ENCODE measurements around the gene CPT1B. TPM values are rescaled to one million over a fixed set of nuclear protein-coding genes. Genes with fewer than 3 reads are reported as not detected.
A peak's percentile ranks its signal among the peaks of the same experiment; 100 is the strongest.

Gene CPT1B
- total RNA-seq, 1 donor from 2014 or later: 3.4 TPM

GRCh38 chr22:50597097-50597496, 18.9 kb upstream of the CPT1B start:
- no peak for FAIRE-seq

GRCh38 chr22:50595189-50595588, 17.0 kb upstream of the CPT1B start:
- no peak overlapping the region for H3K4me3 ChIP-seq (ENCODE audit: low read depth, low read length)
- FAIRE-seq (peak; percentile 66), DNase-seq (ENCODE audit: low read depth) (no peak)
- H3K27me3 ChIP-seq (ENCODE audit: control insufficient read depth, insufficient read depth, low read length): peaks cover 1% of the 10 kb centered on the region
- H3K36me3 ChIP-seq (ENCODE audit: control insufficient read depth, insufficient read depth, low read length): no peaks in the 10 kb centered on the region
- TF ChIP-seq CTCF (IDR thresholded peaks at IDR 0.05; ENCODE audit: insufficient read depth, low read length, severe bottlenecking): no peak

More at GRCh38 chr22:50597097-50597496, 18.9 kb upstream of the CPT1B start:
- TF ChIP-seq CTCF (IDR thresholded peaks at IDR 0.05; ENCODE audit: insufficient read depth, low read length, severe bottlenecking): no peak
- Histone ChIP-seq H3K4me3 (ENCODE audit: low read depth, low read length) (no peak overlapping the region), H3K27me3 (ENCODE audit: control insufficient read depth, insufficient read depth, low read length) (peaks cover 7% of the 10 kb centered on the region), H3K36me3 (ENCODE audit: control insufficient read depth, insufficient read depth, low read length) (no peaks in the 10 kb centered on the region)
- DNase-seq (ENCODE audit: low read depth): no peak

GRCh38 chr22:50587407-50587806, 9.2 kb upstream of the CPT1B start:
- TF ChIP-seq CTCF (IDR thresholded peaks at IDR 0.05; ENCODE audit: insufficient read depth, low read length, severe bottlenecking): no peak
- DNase-seq (ENCODE audit: low read depth) (no peak), FAIRE-seq (peak; percentile 66)
- Histone ChIP-seq H3K27me3 (ENCODE audit: control insufficient read depth, insufficient read depth, low read length) (no peaks in the 10 kb centered on the region), H3K4me3 (ENCODE audit: low read depth, low read length) (no peak overlapping the region), H3K36me3 (ENCODE audit: control insufficient read depth, insufficient read depth, low read length) (peaks cover 2% of the 10 kb centered on the region)

- TF ChIP-seq CTCF (IDR thresholded peaks at IDR 0.05; ENCODE audit: insufficient read depth, low read length, severe bottlenecking): no peak
- no peaks in the 10 kb centered on the region for H3K27me3 ChIP-seq (ENCODE audit: control insufficient read depth, insufficient read depth, low read length)
- H3K4me3 ChIP-seq (ENCODE audit: low read depth, low read length): no peak overlapping the region
- DNase-seq (ENCODE audit: low read depth): no peak
- peaks cover 3% of the 10 kb centered on the region for H3K36me3 ChIP-seq (ENCODE audit: control insufficient read depth, insufficient read depth, low read length)
- no peak for FAIRE-seq
Measured at GRCh38 chr22:50586416-50586815, 8.2 kb upstream of the CPT1B start.

GRCh38 chr22:50585781-50586180, 7.6 kb upstream of the CPT1B start:
- DNase-seq (ENCODE audit: low read depth) (no peak), FAIRE-seq (peak; percentile 60)
- peaks cover 8% of the 10 kb centered on the region for H3K36me3 ChIP-seq (ENCODE audit: control insufficient read depth, insufficient read depth, low read length)
- no peak overlapping the region for H3K4me3 ChIP-seq (ENCODE audit: low read depth, low read length)
- H3K27me3 ChIP-seq (ENCODE audit: control insufficient read depth, insufficient read depth, low read length): no peaks in the 10 kb centered on the region
- no peak for TF ChIP-seq CTCF (IDR thresholded peaks at IDR 0.05; ENCODE audit: insufficient read depth, low read length, severe bottlenecking)

GRCh38 chr22:50585238-50585637, 7.0 kb upstream of the CPT1B start:
- TF ChIP-seq CTCF (IDR thresholded peaks at IDR 0.05; ENCODE audit: insufficient read depth, low read length, severe bottlenecking): no peak
- no peak for FAIRE-seq

More at GRCh38 chr22:50585238-50585637, 7.0 kb upstream of the CPT1B start:
- H3K27me3 ChIP-seq (ENCODE audit: control insufficient read depth, insufficient read depth, low read length): no peaks in the 10 kb centered on the region
- no peak overlapping the region for H3K4me3 ChIP-seq (ENCODE audit: low read depth, low read length)
- H3K36me3 ChIP-seq (ENCODE audit: control insufficient read depth, insufficient read depth, low read length): peaks cover 11% of the 10 kb centered on the region
- DNase-seq (ENCODE audit: low read depth): no peak

Measured in bronchial epithelial cell (primary cell).